ENCODE results near the gene XPO4. TPM values are rescaled to one million over a fixed set of nuclear protein-coding genes. Genes with fewer than 3 reads are reported as not detected.

The XPO4 gene
- polyA plus RNA-seq, 1 of the 3 experiments (the other 2 are of a cell fraction), result 4.2 TPM

DNA sequence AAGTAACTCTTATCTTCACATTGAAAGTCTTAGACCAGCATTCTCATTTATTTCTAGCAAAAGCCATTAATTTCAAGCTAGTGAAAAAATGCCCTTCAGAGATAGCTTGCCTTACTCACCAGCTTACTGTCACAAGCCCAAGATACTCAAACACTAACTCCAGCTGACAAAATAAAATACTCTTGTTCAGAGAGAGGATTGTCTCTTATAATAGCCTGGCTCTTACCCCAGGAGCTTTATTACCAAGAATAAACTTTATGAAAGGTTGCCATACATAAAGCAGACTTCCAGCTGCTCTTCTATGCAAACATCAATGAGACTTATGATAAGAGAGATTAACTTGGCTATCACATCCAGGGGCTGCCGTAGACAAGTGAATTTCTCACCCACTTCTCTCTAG is 53.6 kb downstream of the XPO4 start:
- Histone ChIP-seq H3K27me3 (ENCODE audit: insufficient read depth) (no peaks in the 10 kb centered on the region), H3F3A (replicated peaks; ENCODE audit: insufficient read depth) (peaks cover 9% of the 10 kb centered on the region), H3K9ac (no peak overlapping the region), H3K4me1 (ENCODE audit: control insufficient read depth in 1 of 2, insufficient read depth in 2 of 2, low read depth in 1 of 2, low read length in 1 of 2) (peaks cover 4 to 11% of the 10 kb centered on the region in 2 experiments; a peak in 3 of 4 replicates), H4K20me1 (ENCODE audit: insufficient read depth) (no peaks in the 10 kb centered on the region), H3K27ac (ENCODE audit: low read depth in 2 of 2, low read length in 1 of 2) (no peak overlapping the region), H3K4me3 (ENCODE audit: low read depth in 2 of 2, low read length in 1 of 2) (no peak overlapping the region), H3K9me2 (no peaks in the 10 kb centered on the region), H3K9me3 (no peaks in the 10 kb centered on the region), H3K4me2 (no peak overlapping the region), H2AFZ (ENCODE audit: low read depth) (no peak overlapping the region), H3K36me3 (replicated peaks in 1 of 2; ENCODE audit: control insufficient read depth in 1 of 2, insufficient read depth in 2 of 2, low read length in 1 of 2) (peaks cover 1 to 2% of the 10 kb centered on the region in 2 experiments), H3K79me2 (ENCODE audit: insufficient read depth) (no peaks in the 10 kb centered on the region)
- ChIA-PET POLR2A (no interaction called here), CTCF (interaction anchor here (1.9 to 4.9 kb wide), 2 partner anchors 20 to 21 kb away, joined by 7 to 25 read pairs; no protein-coding TSS in a partner anchor)
- DNase-seq, result no peak
- TF ChIP-seq CHD2 (IDR thresholded peaks at IDR 0.05; ENCODE audit: low read length, partially characterized antibody) (no peak), GATA2 (CRISPR knock-in tag; IDR thresholded peaks at IDR 0.05) (no peak), RFX5 (IDR thresholded peaks at IDR 0.05; ENCODE audit: low read length) (no peak), TEAD4 (IDR thresholded peaks at IDR 0.05; ENCODE audit: borderline replicate concordance, insufficient read depth) (no peak), FOXM1 (IDR thresholded peaks at IDR 0.05; ENCODE audit: low read depth) (no peak), MXI1 (IDR thresholded peaks at IDR 0.05; ENCODE audit: low read depth, low read length) (no peak), SMC3 (IDR thresholded peaks at IDR 0.05; ENCODE audit: low read depth, low read length) (no peak), EZH2phosphoT487 (IDR thresholded peaks at IDR 0.05; ENCODE audit: borderline replicate concordance, low read depth) (no peak), NFIC (IDR thresholded peaks at IDR 0.05; ENCODE audit: borderline replicate concordance) (no peak)
- TF ChIP-seq, protein P1, sequence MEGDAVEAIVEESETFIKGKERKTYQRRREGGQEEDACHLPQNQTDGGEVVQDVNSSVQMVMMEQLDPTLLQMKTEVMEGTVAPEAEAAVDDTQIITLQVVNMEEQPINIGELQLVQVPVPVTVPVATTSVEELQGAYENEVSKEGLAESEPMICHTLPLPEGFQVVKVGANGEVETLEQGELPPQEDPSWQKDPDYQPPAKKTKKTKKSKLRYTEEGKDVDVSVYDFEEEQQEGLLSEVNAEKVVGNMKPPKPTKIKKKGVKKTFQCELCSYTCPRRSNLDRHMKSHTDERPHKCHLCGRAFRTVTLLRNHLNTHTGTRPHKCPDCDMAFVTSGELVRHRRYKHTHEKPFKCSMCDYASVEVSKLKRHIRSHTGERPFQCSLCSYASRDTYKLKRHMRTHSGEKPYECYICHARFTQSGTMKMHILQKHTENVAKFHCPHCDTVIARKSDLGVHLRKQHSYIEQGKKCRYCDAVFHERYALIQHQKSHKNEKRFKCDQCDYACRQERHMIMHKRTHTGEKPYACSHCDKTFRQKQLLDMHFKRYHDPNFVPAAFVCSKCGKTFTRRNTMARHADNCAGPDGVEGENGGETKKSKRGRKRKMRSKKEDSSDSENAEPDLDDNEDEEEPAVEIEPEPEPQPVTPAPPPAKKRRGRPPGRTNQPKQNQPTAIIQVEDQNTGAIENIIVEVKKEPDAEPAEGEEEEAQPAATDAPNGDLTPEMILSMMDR (IDR thresholded peaks at IDR 0.05), result no peak
- TF ChIP-seq, protein P2, sequence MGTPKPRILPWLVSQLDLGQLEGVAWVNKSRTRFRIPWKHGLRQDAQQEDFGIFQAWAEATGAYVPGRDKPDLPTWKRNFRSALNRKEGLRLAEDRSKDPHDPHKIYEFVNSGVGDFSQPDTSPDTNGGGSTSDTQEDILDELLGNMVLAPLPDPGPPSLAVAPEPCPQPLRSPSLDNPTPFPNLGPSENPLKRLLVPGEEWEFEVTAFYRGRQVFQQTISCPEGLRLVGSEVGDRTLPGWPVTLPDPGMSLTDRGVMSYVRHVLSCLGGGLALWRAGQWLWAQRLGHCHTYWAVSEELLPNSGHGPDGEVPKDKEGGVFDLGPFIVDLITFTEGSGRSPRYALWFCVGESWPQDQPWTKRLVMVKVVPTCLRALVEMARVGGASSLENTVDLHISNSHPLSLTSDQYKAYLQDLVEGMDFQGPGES (IDR thresholded peaks at IDR 0.05; ENCODE audit: low read depth, low read length), result no peak
- TF ChIP-seq, protein P3, sequence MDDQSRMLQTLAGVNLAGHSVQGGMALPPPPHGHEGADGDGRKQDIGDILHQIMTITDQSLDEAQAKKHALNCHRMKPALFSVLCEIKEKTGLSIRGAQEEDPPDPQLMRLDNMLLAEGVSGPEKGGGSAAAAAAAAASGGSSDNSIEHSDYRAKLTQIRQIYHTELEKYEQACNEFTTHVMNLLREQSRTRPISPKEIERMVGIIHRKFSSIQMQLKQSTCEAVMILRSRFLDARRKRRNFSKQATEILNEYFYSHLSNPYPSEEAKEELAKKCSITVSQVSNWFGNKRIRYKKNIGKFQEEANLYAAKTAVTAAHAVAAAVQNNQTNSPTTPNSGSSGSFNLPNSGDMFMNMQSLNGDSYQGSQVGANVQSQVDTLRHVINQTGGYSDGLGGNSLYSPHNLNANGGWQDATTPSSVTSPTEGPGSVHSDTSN (IDR thresholded peaks at IDR 0.05), result no peak
- TF ChIP-seq, protein P4, sequence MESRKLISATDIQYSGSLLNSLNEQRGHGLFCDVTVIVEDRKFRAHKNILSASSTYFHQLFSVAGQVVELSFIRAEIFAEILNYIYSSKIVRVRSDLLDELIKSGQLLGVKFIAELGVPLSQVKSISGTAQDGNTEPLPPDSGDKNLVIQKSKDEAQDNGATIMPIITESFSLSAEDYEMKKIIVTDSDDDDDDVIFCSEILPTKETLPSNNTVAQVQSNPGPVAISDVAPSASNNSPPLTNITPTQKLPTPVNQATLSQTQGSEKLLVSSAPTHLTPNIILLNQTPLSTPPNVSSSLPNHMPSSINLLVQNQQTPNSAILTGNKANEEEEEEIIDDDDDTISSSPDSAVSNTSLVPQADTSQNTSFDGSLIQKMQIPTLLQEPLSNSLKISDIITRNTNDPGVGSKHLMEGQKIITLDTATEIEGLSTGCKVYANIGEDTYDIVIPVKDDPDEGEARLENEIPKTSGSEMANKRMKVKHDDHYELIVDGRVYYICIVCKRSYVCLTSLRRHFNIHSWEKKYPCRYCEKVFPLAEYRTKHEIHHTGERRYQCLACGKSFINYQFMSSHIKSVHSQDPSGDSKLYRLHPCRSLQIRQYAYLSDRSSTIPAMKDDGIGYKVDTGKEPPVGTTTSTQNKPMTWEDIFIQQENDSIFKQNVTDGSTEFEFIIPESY (IDR thresholded peaks at IDR 0.05; ENCODE audit: borderline replicate concordance, low read depth), result no peak
- WGBS (ENCODE audit: low lambda C conversion rate), result 83% methylated on average over 1 of the region's 1 CpG
